ENCODE data around the gene NRIP2.

- TF ChIP-seq CTCF (IDR thresholded peaks at IDR 0.05; ENCODE audit: extremely low read depth in 1 of 2, insufficient read depth in 1 of 2, low read depth in 1 of 2, low read length in 2 of 2) (no peak), POLR2A (IDR thresholded peaks at IDR 0.05; ENCODE audit: low read depth, low read length) (no peak), MAX (IDR thresholded peaks at IDR 0.05; ENCODE audit: insufficient read depth, insufficient read length) (no peak), POLR2AphosphoS5 (IDR thresholded peaks at IDR 0.05; ENCODE audit: insufficient read depth, low read depth, low read length) (no peak), EZH2 (IDR thresholded peaks at IDR 0.05; ENCODE audit: borderline replicate concordance, low read depth, low read length, severe bottlenecking) (no peak), FOS (IDR thresholded peaks at IDR 0.05; ENCODE audit: borderline replicate concordance, insufficient read depth, low read length) (no peak), GATA2 (IDR thresholded peaks at IDR 0.05; ENCODE audit: insufficient read depth, insufficient read length, low read depth, low read length) (no peak), JUN (IDR thresholded peaks at IDR 0.05; ENCODE audit: borderline replicate concordance, insufficient read depth, insufficient read length, low read depth) (no peak)
Measured at GRCh38 chr12:2800046-2800570, 34.7 kb downstream of the NRIP2 start.

Measured in endothelial cell of umbilical vein (primary cell).